ENCODE measurements around the gene NMNAT3. TPM values are rescaled to one million over a fixed set of nuclear protein-coding genes. Genes with fewer than 3 reads are reported as not detected.

NMNAT3 gene
- total RNA-seq, 4 donors from 2014 or later = 5.6 to 46.2 (median 14.2) TPM

DNA sequence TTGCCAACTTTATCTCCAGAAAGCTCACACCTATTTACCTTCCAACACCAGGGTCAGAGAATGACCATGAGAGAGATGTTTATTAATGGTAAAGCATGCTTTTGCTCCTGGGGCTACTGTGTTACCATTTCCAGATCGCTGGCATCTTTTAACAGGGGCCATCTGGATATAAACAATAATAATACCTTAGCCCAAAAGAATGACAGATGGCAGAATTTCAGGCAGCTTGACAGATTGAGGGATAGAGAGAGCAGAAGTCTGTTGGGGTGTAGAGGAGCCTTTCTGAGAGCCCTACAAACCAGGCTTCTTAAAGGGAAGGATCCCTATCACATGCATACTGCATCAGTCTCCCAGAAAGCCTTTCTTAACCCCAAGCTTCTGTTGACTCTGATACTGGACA lies 156.0 kb downstream of the NMNAT3 start:
- Histone ChIP-seq H3K4me1 (no peaks in the 10 kb centered on the region), H3K27me3 (no peaks in the 10 kb centered on the region), H3K27ac (no peak overlapping the region), H3K9me3 (no peaks in the 10 kb centered on the region), H3K36me3 (no peaks in the 10 kb centered on the region), H3K4me3 (no peak overlapping the region)
- TF ChIP-seq CTCF (IDR thresholded peaks at IDR 0.05) (no peak), POLR2A (IDR thresholded peaks at IDR 0.05) (no peak)
- DNase-seq = no peak

GRCh38 chr3:139521144-139521543 lies 156.6 kb downstream of the NMNAT3 start:
- H3K9me3 ChIP-seq = no peaks in the 10 kb centered on the region
- H3K27me3 ChIP-seq = no peaks in the 10 kb centered on the region
- TF ChIP-seq CTCF (IDR thresholded peaks at IDR 0.05) (no peak), POLR2A (IDR thresholded peaks at IDR 0.05) (no peak)
- no peak for DNase-seq
- no peaks in the 10 kb centered on the region for H3K4me1 ChIP-seq
- H3K4me3 ChIP-seq = no peak overlapping the region
- no peak overlapping the region for H3K27ac ChIP-seq
- no peaks in the 10 kb centered on the region for H3K36me3 ChIP-seq

- peak in 1 of 3 donors; percentile 69 for DNase-seq
- no peaks in the 10 kb centered on the region for H3K4me1 ChIP-seq
- H3K27ac ChIP-seq = no peak overlapping the region
- H3K9me3 ChIP-seq = no peaks in the 10 kb centered on the region
- H3K27me3 ChIP-seq = no peaks in the 10 kb centered on the region
- TF ChIP-seq POLR2A (IDR thresholded peaks at IDR 0.05) (no peak), CTCF (IDR thresholded peaks at IDR 0.05) (peak in 4 of 6 experiments; percentile 17 to 77 (median 56))
- H3K4me3 ChIP-seq = no peak overlapping the region
- no peaks in the 10 kb centered on the region for H3K36me3 ChIP-seq
These were observed 157.6 kb downstream of the NMNAT3 start for GRCh38 chr3:139519998-139520737.

GRCh38 chr3:139518926-139519842 lies 158.6 kb downstream of the NMNAT3 start:
- no peak for TF ChIP-seq POLR2A (IDR thresholded peaks at IDR 0.05)
- TF ChIP-seq CTCF (IDR thresholded peaks at IDR 0.05) = no peak
- DNase-seq = peak in 1 of 3 donors; percentile 22
- H3K27me3 ChIP-seq = no peaks in the 10 kb centered on the region
- no peak overlapping the region for H3K4me3 ChIP-seq
- H3K9me3 ChIP-seq = no peaks in the 10 kb centered on the region
- H3K4me1 ChIP-seq = no peaks in the 10 kb centered on the region
- no peaks in the 10 kb centered on the region for H3K36me3 ChIP-seq
- no peak overlapping the region for H3K27ac ChIP-seq

GRCh38 chr3:139518306-139518705 lies 159.5 kb downstream of the NMNAT3 start:
- Histone ChIP-seq H3K4me3 (no peak overlapping the region), H3K36me3 (no peaks in the 10 kb centered on the region), H3K27me3 (no peaks in the 10 kb centered on the region), H3K4me1 (no peaks in the 10 kb centered on the region), H3K27ac (no peak overlapping the region), H3K9me3 (no peaks in the 10 kb centered on the region)
- TF ChIP-seq POLR2A (IDR thresholded peaks at IDR 0.05) (no peak), CTCF (IDR thresholded peaks at IDR 0.05) (no peak)
- peak in 1 of 3 donors; percentile 38 for DNase-seq

Measured in Peyer's patch (tissue), 4 donors.